Upper lobe of left lung (tissue), 6 donors: ENCODE measurements around the gene COL20A1. TPM values are rescaled to one million over a fixed set of nuclear protein-coding genes. Genes with fewer than 3 reads are reported as not detected.
A peak's percentile ranks its signal among the peaks of the same experiment; 100 is the strongest.

Experiments used
- ATAC-seq, 2 donors: fragments of 200-7000 bp; cut with Tn5 transposase; one replicate each; pipeline ENCODE4 v1.9.1; 2022; ENCODE audit warnings: mild to moderate bottlenecking in 2 of 2, moderate library complexity in 2 of 2; ENCODE audit not compliant: low FRiP score in 2 of 2
- DNase-seq, 2 donors: peaks; one replicate each; pipeline ENCODE4 v3.0.0-alpha.2; 2019 to 2020
- H3K27ac ChIP-seq, 4 donors: fragments of 200-600 bp; sonication (generic); one replicate each; pipeline ENCODE4 v1.5.1; 2016 to 2019
- H3K27me3 ChIP-seq, 4 donors: fragments of 200-600 bp; sonication (generic); one replicate each; pipeline ENCODE4 v1.5.1; 2017 to 2019
- H3K36me3 ChIP-seq, 4 donors: fragments of 200-600 bp; sonication (generic); one replicate each; pipeline ENCODE4 v1.5.1; 2016 to 2019
- H3K4me1 ChIP-seq, 4 donors: fragments of 200-600 bp; sonication (generic); one replicate each; pipeline ENCODE4 v1.5.1; 2018 to 2019
- H3K4me3 ChIP-seq, 4 donors: fragments of 200-600 bp; sonication (generic); one replicate each; pipeline ENCODE4 v1.5.1; 2017 to 2019; ENCODE audit warnings: mild to moderate bottlenecking in 2 of 4, moderate library complexity in 1 of 4
- H3K9me3 ChIP-seq, 4 donors: fragments of 200-600 bp; sonication (generic); one replicate each; pipeline ENCODE4 v1.5.1; 2018 to 2019
- EP300 ChIP-seq, 4 donors: sonication (generic); formaldehyde crosslinking; IDR thresholded peaks; one replicate each; pipeline ENCODE4 v1.5.1; 2017; ENCODE audit warnings: antibody characterized with exemption in 4 of 4, control low read depth in 2 of 4
- POLR2A ChIP-seq, 4 donors: fragments of 450-650 bp; IDR thresholded peaks; one replicate each; pipeline ENCODE4 v1.5.1; 2016 to 2017; ENCODE audit warnings: antibody characterized with exemption in 4 of 4, mild to moderate bottlenecking in 2 of 4
- POLR2AphosphoS5 ChIP-seq, 2 donors: sonication (generic); formaldehyde crosslinking; IDR thresholded peaks; one replicate each; pipeline ENCODE4 v1.5.1; 2017; ENCODE audit warnings: antibody characterized with exemption in 2 of 2
- WGBS, 2 donors: methylation state at CpG; one replicate each; pipeline ENCODE4 v1.1.5; 2017 to 2018; 5-methylcytosine and 5-hydroxymethylcytosine counted together
- total RNA-seq, 6 donors: library from RNA; depleted of rRNA in 4 of 6; stranded (reverse); fragments of >200 nt in 4 of 6; gene quantifications; one replicate each; pipeline versions ENCODE4 v1.1.0 to v1.2.1, GENCODE V29; 2016 to 2021
- TF ChIP-seq, protein P1 (sequence below), 6 experiments: fragments of 450-650 bp in 4 of 6; fragments of 200-600 bp in 2 of 6; sonication (generic) in 2 of 6; IDR thresholded peaks; one replicate each; pipeline ENCODE4 v1.5.1; 2016 to 2019; ENCODE audit warnings: antibody characterized with exemption in 6 of 6
- donor health status: DM: no; HTN: no; CAD: no; lungs with moderate emphysema.
- donor health status: DM: no; HTN: yes; CAD: no; lungs with severe emphysema.

The COL20A1 gene
- total RNA-seq, 6 donors from 2014 or later: 0.03 TPM; not detected in 5

DNA sequence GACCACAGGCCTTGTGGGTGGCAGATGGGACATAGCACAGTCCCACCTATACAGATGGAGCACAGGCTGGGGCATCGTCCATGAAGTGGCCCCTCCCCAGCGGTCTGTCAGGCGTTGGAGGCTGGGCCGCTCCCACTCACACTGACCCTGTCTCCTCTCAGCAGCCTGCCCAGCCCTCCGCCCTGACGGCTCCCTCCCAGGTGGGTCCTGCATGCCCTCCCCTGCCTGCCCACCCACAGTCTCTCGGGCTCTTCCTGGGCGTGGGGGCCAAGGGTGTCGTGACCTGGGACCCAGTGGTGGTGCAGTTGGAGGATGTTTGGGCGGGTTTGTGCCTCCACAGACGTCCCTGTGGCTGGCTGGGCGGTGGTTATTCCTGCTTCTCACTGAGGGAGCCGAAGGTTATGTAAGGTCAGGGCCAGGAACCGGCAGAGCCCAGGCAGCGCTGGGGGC is 22.3 kb downstream of the COL20A1 start:
- TF ChIP-seq EP300 (IDR thresholded peaks at IDR 0.05) (no peak), POLR2AphosphoS5 (IDR thresholded peaks at IDR 0.05) (no peak), POLR2A (IDR thresholded peaks at IDR 0.05) (no peak)
- TF ChIP-seq, protein P1, sequence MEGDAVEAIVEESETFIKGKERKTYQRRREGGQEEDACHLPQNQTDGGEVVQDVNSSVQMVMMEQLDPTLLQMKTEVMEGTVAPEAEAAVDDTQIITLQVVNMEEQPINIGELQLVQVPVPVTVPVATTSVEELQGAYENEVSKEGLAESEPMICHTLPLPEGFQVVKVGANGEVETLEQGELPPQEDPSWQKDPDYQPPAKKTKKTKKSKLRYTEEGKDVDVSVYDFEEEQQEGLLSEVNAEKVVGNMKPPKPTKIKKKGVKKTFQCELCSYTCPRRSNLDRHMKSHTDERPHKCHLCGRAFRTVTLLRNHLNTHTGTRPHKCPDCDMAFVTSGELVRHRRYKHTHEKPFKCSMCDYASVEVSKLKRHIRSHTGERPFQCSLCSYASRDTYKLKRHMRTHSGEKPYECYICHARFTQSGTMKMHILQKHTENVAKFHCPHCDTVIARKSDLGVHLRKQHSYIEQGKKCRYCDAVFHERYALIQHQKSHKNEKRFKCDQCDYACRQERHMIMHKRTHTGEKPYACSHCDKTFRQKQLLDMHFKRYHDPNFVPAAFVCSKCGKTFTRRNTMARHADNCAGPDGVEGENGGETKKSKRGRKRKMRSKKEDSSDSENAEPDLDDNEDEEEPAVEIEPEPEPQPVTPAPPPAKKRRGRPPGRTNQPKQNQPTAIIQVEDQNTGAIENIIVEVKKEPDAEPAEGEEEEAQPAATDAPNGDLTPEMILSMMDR (IDR thresholded peaks at IDR 0.05): no peak
- Histone ChIP-seq H3K4me1 (peaks cover 0 to 6% (median 2%) of the 10 kb centered on the region in 4 donors), H3K36me3 (no peaks in the 10 kb centered on the region), H3K4me3 (no peak overlapping the region), H3K9me3 (no peaks in the 10 kb centered on the region), H3K27ac (no peak overlapping the region), H3K27me3 (no peaks in the 10 kb centered on the region)
- WGBS, 2 donors: 67 to 69% methylated on average over 3 to 15 of the region's 15 CpGs
- no peak for ATAC-seq
- peak in 1 of 2 donors; percentile 62 for DNase-seq

DNA sequence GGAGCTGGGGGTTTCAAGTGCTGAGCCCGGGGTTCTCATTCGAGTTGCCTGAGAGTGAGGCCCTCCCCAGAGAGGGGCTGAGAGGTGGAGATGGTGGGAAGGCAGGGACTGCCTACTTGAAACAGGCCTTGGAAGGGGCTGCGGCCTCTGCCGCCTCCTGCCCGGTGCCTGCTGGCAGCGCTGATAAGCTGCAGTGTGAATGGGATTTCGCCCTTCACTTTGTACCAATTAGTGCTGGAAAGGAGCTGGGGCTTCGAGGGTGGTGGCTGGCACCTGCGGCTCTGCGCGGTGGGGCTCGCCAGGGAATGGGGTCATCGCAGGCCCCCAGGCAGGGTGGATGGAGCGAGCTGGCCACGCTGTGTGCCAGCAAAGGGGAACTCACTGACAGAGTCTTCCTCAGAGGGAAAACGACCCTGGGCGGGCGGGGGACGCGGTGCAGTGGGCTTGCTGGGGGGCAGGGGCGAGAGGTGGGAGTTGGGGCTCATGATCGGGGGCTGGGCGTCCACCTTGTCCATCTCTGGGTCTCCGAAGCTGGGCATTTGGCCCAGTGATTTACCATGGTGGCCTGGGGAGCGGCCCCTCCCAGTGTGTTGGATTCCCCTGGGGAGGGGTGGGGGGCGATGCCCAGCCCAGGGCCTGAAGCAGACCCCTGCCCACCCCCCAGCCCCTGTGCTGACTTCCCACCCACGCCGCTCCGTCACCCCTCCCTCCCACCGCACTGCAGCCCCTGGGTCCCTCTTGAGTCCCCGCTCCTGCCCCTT is 22.9 kb downstream of the COL20A1 start:
- H3K4me3 ChIP-seq: no peak overlapping the region
- no peak overlapping the region for H3K27ac ChIP-seq
- H3K27me3 ChIP-seq: no peaks in the 10 kb centered on the region
- ATAC-seq (no peak), DNase-seq (peak in 1 of 2 donors; percentile 68)
- no peaks in the 10 kb centered on the region for H3K36me3 ChIP-seq
- no peaks in the 10 kb centered on the region for H3K9me3 ChIP-seq
- H3K4me1 ChIP-seq: peaks cover 0 to 8% (median 4%) of the 10 kb centered on the region in 4 donors
- 77 to 83% methylated on average over 20 to 25 of the region's 31 CpGs for WGBS, 2 donors
- TF ChIP-seq EP300 (IDR thresholded peaks at IDR 0.05): no peak
- no peak for TF ChIP-seq POLR2A (IDR thresholded peaks at IDR 0.05)
- no peak for TF ChIP-seq POLR2AphosphoS5 (IDR thresholded peaks at IDR 0.05)
- TF ChIP-seq, protein P1 (IDR thresholded peaks at IDR 0.05): no peak

GRCh38 chr20:63316502-63316921 is 23.5 kb downstream of the COL20A1 start:
- no peak overlapping the region for H3K4me3 ChIP-seq
- TF ChIP-seq, protein P1 (IDR thresholded peaks at IDR 0.05): no peak
- TF ChIP-seq POLR2A (IDR thresholded peaks at IDR 0.05): no peak
- TF ChIP-seq EP300 (IDR thresholded peaks at IDR 0.05): no peak
- no peak for TF ChIP-seq POLR2AphosphoS5 (IDR thresholded peaks at IDR 0.05)
- ATAC-seq (no peak), DNase-seq (peak in 1 of 2 donors; percentile 66)
- no peaks in the 10 kb centered on the region for H3K9me3 ChIP-seq
- H3K27me3 ChIP-seq: no peaks in the 10 kb centered on the region
- H3K4me1 ChIP-seq: peaks cover 0 to 10% (median 4%) of the 10 kb centered on the region in 4 donors
- H3K36me3 ChIP-seq: no peaks in the 10 kb centered on the region
- H3K27ac ChIP-seq: no peak overlapping the region
- 85 to 86% methylated on average over 10 to 11 of the region's 14 CpGs for WGBS, 2 donors

GRCh38 chr20:63317061-63317460 is 24.1 kb downstream of the COL20A1 start:
- peaks cover 0 to 10% (median 4%) of the 10 kb centered on the region in 4 donors for H3K4me1 ChIP-seq
- ATAC-seq (no peak), DNase-seq (no peak)
- no peaks in the 10 kb centered on the region for H3K27me3 ChIP-seq
- H3K36me3 ChIP-seq: no peaks in the 10 kb centered on the region
- H3K4me3 ChIP-seq: no peak overlapping the region
- WGBS, 2 donors: 86 to 90% methylated on average over 6 of the region's 6 CpGs
- TF ChIP-seq POLR2A (IDR thresholded peaks at IDR 0.05): no peak
- TF ChIP-seq POLR2AphosphoS5 (IDR thresholded peaks at IDR 0.05): no peak
- no peak for TF ChIP-seq EP300 (IDR thresholded peaks at IDR 0.05)
- TF ChIP-seq, protein P1 (IDR thresholded peaks at IDR 0.05): no peak
- no peak overlapping the region for H3K27ac ChIP-seq
- H3K9me3 ChIP-seq: no peaks in the 10 kb centered on the region
